Measurements from ENCODE around the gene IREB2. TPM values are rescaled to one million over a fixed set of nuclear protein-coding genes. Genes with fewer than 3 reads are reported as not detected.

IREB2 gene
- total and polyA plus RNA-seq, 2 donors (not counting 3 experiments of a cell fraction or from before 2014, with no cell fraction given), result 12.7 to 51.4 TPM

GRCh38 chr15:78536134-78536533, 98.1 kb downstream of the IREB2 start:
- ChIA-PET POLR2A (no interaction called here), CTCF (interaction anchor here (1.4 kb wide), 1 partner anchor 30 kb away, joined by 4 read pairs; the partner anchor contains the start of gene CHRNA5)
- Histone ChIP-seq H3K9me1 (replicated peaks; ENCODE audit: control insufficient read depth, extremely low read depth, insufficient read depth, low read length) (no peaks in the 10 kb centered on the region), H3K4me2 (ENCODE audit: insufficient read depth, low read length) (no peak overlapping the region), H3K27me3 (ENCODE audit: control insufficient read depth in 2 of 2, insufficient read depth in 2 of 2, low read length in 2 of 2) (no peaks in the 10 kb centered on the region), H4K20me1 (replicated peaks; ENCODE audit: control insufficient read depth, extremely low read depth, insufficient read depth, low read length) (no peaks in the 10 kb centered on the region), H3K9ac (replicated peaks; ENCODE audit: extremely low read depth, insufficient read depth, low read length) (no peak overlapping the region), H3K4me1 (ENCODE audit: control insufficient read depth, extremely low read depth, insufficient read depth, low read length) (peaks cover 1% of the 10 kb centered on the region), H3K4me3 (replicated peaks in 1 of 3; ENCODE audit: insufficient read depth in 1 of 3, low read depth in 1 of 3, low read length in 3 of 3) (no peak overlapping the region), H3K79me2 (ENCODE audit: control insufficient read depth, insufficient read depth, low read length) (peaks cover 6% of the 10 kb centered on the region), H2AFZ (ENCODE audit: low read depth, low read length) (no peak overlapping the region), H3K27ac (ENCODE audit: insufficient read depth, low read depth, low read length) (no peak overlapping the region), H3K36me3 (ENCODE audit: control insufficient read depth in 2 of 2, extremely low read depth in 1 of 2, insufficient read depth in 2 of 2, low read length in 2 of 2) (no peaks in the 10 kb centered on the region), H3K9me3 (replicated peaks; ENCODE audit: control insufficient read depth, insufficient read depth, low read length) (no peaks in the 10 kb centered on the region)
- DNase-seq (ENCODE audit: low read depth, low spot score) (no peak), FAIRE-seq (no peak)
- dilution Hi-C loops (cut with MboI; ENCODE audit: extremely low pct_ligation_motif_present, low sequenced_read_pairs), result no loop called here
- intact Hi-C loops (cut with micrococcal nuclease), result no loop called here
- no TSS peak for BruUV-seq (replicated peaks)
- TF ChIP-seq CTCF (IDR thresholded peaks at IDR 0.05; ENCODE audit: extremely low read depth in 1 of 2, insufficient read depth in 1 of 2, low read depth in 1 of 2, low read length in 2 of 2) (no peak), FOS (IDR thresholded peaks at IDR 0.05; ENCODE audit: borderline replicate concordance, insufficient read depth, low read length) (no peak), JUN (IDR thresholded peaks at IDR 0.05; ENCODE audit: borderline replicate concordance, insufficient read depth, insufficient read length, low read depth) (no peak), GATA2 (IDR thresholded peaks at IDR 0.05; ENCODE audit: insufficient read depth, insufficient read length, low read depth, low read length) (no peak), MYC (IDR thresholded peaks at IDR 0.05; ENCODE audit: low read depth, low read length) (no peak), POLR2A (IDR thresholded peaks at IDR 0.05; ENCODE audit: low read depth, low read length) (no peak), EZH2 (IDR thresholded peaks at IDR 0.05; ENCODE audit: borderline replicate concordance, low read depth, low read length, severe bottlenecking) (no peak), MAX (IDR thresholded peaks at IDR 0.05; ENCODE audit: insufficient read depth, insufficient read length) (no peak), POLR2AphosphoS5 (IDR thresholded peaks at IDR 0.05; ENCODE audit: insufficient read depth, low read depth, low read length) (no peak)

Data from endothelial cell of umbilical vein (primary cell).